ENCODE results near the gene OTOP3. TPM values are rescaled to one million over a fixed set of nuclear protein-coding genes. Genes with fewer than 3 reads are reported as not detected.
A peak's percentile ranks its signal among the peaks of the same experiment; 100 is the strongest.

Gene OTOP3
- total RNA-seq, 1 experiment from 2014 or later, result not detected

GRCh38 chr17:74959826-74960515 is 24.3 kb downstream of the OTOP3 start:
- peak in 1 of 2 experiments; percentile 18 for DNase-seq
- no TSS peak for BruUV-seq (replicated peaks)

GRCh38 chr17:74960570-74961342 is 25.1 kb downstream of the OTOP3 start:
- peak in 1 of 2 experiments; percentile 76 for DNase-seq
- Histone ChIP-seq H3K4me2 (no peak overlapping the region), H3K79me2 (ENCODE audit: low read depth) (no peaks in the 10 kb centered on the region), H3K36me3 (ENCODE audit: low read depth) (no peaks in the 10 kb centered on the region), H3F3A (ENCODE audit: insufficient read depth, low read depth) (peaks cover 12% of the 10 kb centered on the region; the same call in 1 of the 2 replicates), H3K9me2 (ENCODE audit: insufficient read depth) (no peaks in the 10 kb centered on the region), H3K4me1 (replicated peaks; ENCODE audit: insufficient read depth) (no peaks in the 10 kb centered on the region), H3K27ac (no peak overlapping the region), H3K27me3 (ENCODE audit: insufficient read depth, low read depth) (no peaks in the 10 kb centered on the region), H2AFZ (no peak overlapping the region), H3K4me3 (no peak overlapping the region), H4K20me1 (ENCODE audit: insufficient read depth) (no peaks in the 10 kb centered on the region), H3K9me3 (ENCODE audit: insufficient read depth, low read depth) (no peaks in the 10 kb centered on the region)
- no TSS peak for BruUV-seq (replicated peaks)
- TF ChIP-seq CTCF (conservative IDR thresholded peaks at IDR 0.05) (no peak), EZH2 (IDR thresholded peaks at IDR 0.05; ENCODE audit: low read depth) (no peak)
- ChIA-PET POLR2A (ENCODE audit: unreplicated experiment) (interaction anchor here (0.5 to 1.2 kb wide), 3 partner anchors 67 to 88 kb away, joined by 3 to 8 read pairs (median 5); partner anchors contain the start of gene FDXR), CTCF (interaction anchor here (0.6 to 2.3 kb wide), 26 partner anchors 11 to 951 kb away, joined by 3 to 21 read pairs (median 4); partner anchors contain the start of genes ARMC7, CDR2L, FDXR and HID1)
- intact Hi-C loops (cut with micrococcal nuclease; ENCODE audit: unreplicated experiment), result loop anchor here (1.0 to 5.0 kb wide), 6 partner anchors 52 to 241 kb away; partner anchors contain the start of genes ATP5PD, KCTD2 and MRPL58

More at GRCh38 chr17:74959826-74960515, 24.3 kb downstream of the OTOP3 start:
- Histone ChIP-seq H2AFZ (no peak overlapping the region), H3K27ac (no peak overlapping the region), H3F3A (ENCODE audit: insufficient read depth, low read depth) (peaks cover 12% of the 10 kb centered on the region; the same call in 1 of the 2 replicates), H3K27me3 (ENCODE audit: insufficient read depth, low read depth) (no peaks in the 10 kb centered on the region), H3K9me2 (ENCODE audit: insufficient read depth) (no peaks in the 10 kb centered on the region), H3K9me3 (ENCODE audit: insufficient read depth, low read depth) (no peaks in the 10 kb centered on the region), H3K4me1 (replicated peaks; ENCODE audit: insufficient read depth) (no peaks in the 10 kb centered on the region), H3K79me2 (ENCODE audit: low read depth) (no peaks in the 10 kb centered on the region), H4K20me1 (ENCODE audit: insufficient read depth) (no peaks in the 10 kb centered on the region), H3K4me3 (no peak overlapping the region), H3K36me3 (ENCODE audit: low read depth) (0 out of 2 replicates have a peak, but pooled peaks cover 2% of the 10 kb centered on the region), H3K4me2 (no peak overlapping the region)
- POLR2A ChIA-PET (ENCODE audit: unreplicated experiment), result interaction anchor here (1.2 kb wide), 1 partner anchor 87 kb away, joined by 8 read pairs; the partner anchor contains the start of gene FDXR
- no peak for TF ChIP-seq EZH2 (IDR thresholded peaks at IDR 0.05; ENCODE audit: low read depth)
- TF ChIP-seq CTCF (conservative IDR thresholded peaks at IDR 0.05), result no peak
- intact Hi-C loops (cut with micrococcal nuclease; ENCODE audit: unreplicated experiment), result loop anchor here (1.0 to 10.0 kb wide), 8 partner anchors 53 to 583 kb away; partner anchors contain the start of genes ATP5PD, FDXR, KCTD2 and MRPL58
- CTCF ChIA-PET, result interaction anchor here (0.9 to 2.3 kb wide), 9 partner anchors 12 to 303 kb away, joined by 3 to 21 read pairs (median 7); partner anchors contain the start of genes ARMC7, FDXR, HID1 and MRPL58
